Fibroblast of skin of left quadriceps (primary cell): ENCODE data around the gene ZDHHC12.

ENCODE experiments used
- DNase-seq, 2 experiments: peaks; one replicate each; pipeline ENCODE4 v3.0.0-alpha.2; 2013; ENCODE audit warnings: low read depth in 2 of 2

The ZDHHC12 gene

GRCh38 chr9:128685636-128686489 is 38.1 kb downstream of the ZDHHC12 start:
- no peak for DNase-seq

- peak in 1 of 2 experiments; percentile 26 for DNase-seq
Measured at GRCh38 chr9:128684325-128685199, 39.4 kb downstream of the ZDHHC12 start.

GRCh38 chr9:128684065-128684324 is 39.9 kb downstream of the ZDHHC12 start:
- DNase-seq: no peak

- DNase-seq: peak in 1 of 2 experiments; percentile 21
Measured at GRCh38 chr9:128683340-128684064, 40.4 kb downstream of the ZDHHC12 start.

GRCh38 chr9:128677794-128678193 is 46.1 kb downstream of the ZDHHC12 start:
- no peak for DNase-seq

GRCh38 chr9:128675382-128675781 is 48.5 kb downstream of the ZDHHC12 start:
- DNase-seq: no peak
